HepG2 (cell line): Measurements from ENCODE around the gene TOX4. TPM values are rescaled to one million over a fixed set of nuclear protein-coding genes. Genes with fewer than 3 reads are reported as not detected.

ENCODE experiments used
- AHR ChIP-seq: IDR thresholded peaks from 2 replicates; pipeline ENCODE4 v1.6.1; 2018; ENCODE audit warnings: missing genetic modification reagents, missing compliant biosample characterization
- ARNT2 ChIP-seq: sonication (generic); formaldehyde crosslinking; IDR thresholded peaks from 2 replicates; pipeline ENCODE4 v1.8.0; 2022; ENCODE audit warnings: mild to moderate bottlenecking, low read depth, missing genetic modification reagents, moderate library complexity
- BCL3 ChIP-seq: sonication (generic); formaldehyde crosslinking; IDR thresholded peaks from 2 replicates; pipeline ENCODE4 v1.5.1; 2020; ENCODE audit warnings: mild to moderate bottlenecking, missing genetic modification reagents, moderate library complexity
- DRAP1 ChIP-seq: IDR thresholded peaks from 2 replicates; pipeline ENCODE4 v1.6.1; 2016; ENCODE audit warnings: missing genetic modification reagents, missing compliant biosample characterization
- E2F5 ChIP-seq: sonication (generic); formaldehyde crosslinking; conservative IDR thresholded peaks from 2 replicates; pipeline ENCODE4 v1.4.0; 2020; ENCODE audit warnings: missing genetic modification reagents
- GRHL1 ChIP-seq: sonication (generic); formaldehyde crosslinking; conservative IDR thresholded peaks from 2 replicates; pipeline ENCODE4 v1.8.0; 2022; ENCODE audit warnings: missing genetic modification reagents
- GTF2F1 ChIP-seq: fragments of 150-350 bp; IDR thresholded peaks from 2 replicates; pipeline ENCODE4 v1.6.1; 2014; ENCODE audit warnings: low read length
- GTF3A ChIP-seq: sonication (generic); formaldehyde crosslinking; conservative IDR thresholded peaks from 2 replicates; pipeline ENCODE4 v1.4.0; 2020; ENCODE audit warnings: mild to moderate bottlenecking, missing genetic modification reagents
- HBP1 ChIP-seq: IDR thresholded peaks from 2 replicates; pipeline ENCODE4 v1.6.1; 2016; ENCODE audit warnings: low read depth, control low read depth
- HES4 ChIP-seq: sonication (generic); formaldehyde crosslinking; IDR thresholded peaks from 2 replicates; pipeline ENCODE4 v1.9.0; 2021; ENCODE audit warnings: mild to moderate bottlenecking, missing genetic modification reagents, borderline replicate concordance
- HNRNPH1 ChIP-seq: fragments of 200-400 bp; formaldehyde crosslinking; optimal IDR thresholded peaks from 2 replicates; pipeline ENCODE3; 2017; ENCODE audit warnings: mild to moderate bottlenecking, low read depth, low read length
- NFYC ChIP-seq: IDR thresholded peaks from 2 replicates; pipeline ENCODE4 v1.6.1; 2016; ENCODE audit warnings: missing genetic modification reagents, missing compliant biosample characterization
- NR1H2 ChIP-seq: sonication (generic); formaldehyde crosslinking; IDR thresholded peaks from 2 replicates; pipeline ENCODE4 v1.8.1; 2022; ENCODE audit warnings: low read depth, missing genetic modification reagents, borderline replicate concordance
- TCF7L2 ChIP-seq: IDR thresholded peaks from 2 replicates; pipeline ENCODE4 v1.6.1; 2011; ENCODE audit warnings: mild to moderate bottlenecking, low read depth, low read length, moderate library complexity
- TFDP2 ChIP-seq: sonication (generic); formaldehyde crosslinking; IDR thresholded peaks from 2 replicates; pipeline ENCODE4 v1.4.0; 2020; ENCODE audit warnings: missing genetic modification reagents
- ZNF207 ChIP-seq: fragments of 450-650 bp; IDR thresholded peaks from 2 replicates; pipeline ENCODE4 v1.6.1; 2016; ENCODE audit warnings: antibody characterized with exemption, borderline replicate concordance
- ZNF235 ChIP-seq: sonication (generic); formaldehyde crosslinking; IDR thresholded peaks from 2 replicates; pipeline ENCODE4 v1.8.1; 2023; ENCODE audit warnings: mild to moderate bottlenecking, missing genetic modification reagents, borderline replicate concordance
- ZNF263 ChIP-seq: sonication (generic); formaldehyde crosslinking; IDR thresholded peaks from 2 replicates; pipeline ENCODE4 v1.4.0; 2020; ENCODE audit warnings: missing genetic modification reagents
- ZNF296 ChIP-seq: sonication (generic); formaldehyde crosslinking; conservative IDR thresholded peaks from 2 replicates; pipeline ENCODE4 v1.5.0; 2020; ENCODE audit warnings: mild to moderate bottlenecking, missing genetic modification reagents
- ZNF776 ChIP-seq: sonication (generic); formaldehyde crosslinking; IDR thresholded peaks from 2 replicates; pipeline ENCODE4 v1.4.0; 2020; ENCODE audit warnings: mild to moderate bottlenecking, missing genetic modification reagents
- ZSCAN29 ChIP-seq: sonication (generic); formaldehyde crosslinking; conservative IDR thresholded peaks from 2 replicates; pipeline ENCODE4 v1.4.0; 2020; ENCODE audit warnings: mild to moderate bottlenecking, missing genetic modification reagents
- ZSCAN5A ChIP-seq: sonication (generic); formaldehyde crosslinking; IDR thresholded peaks from 2 replicates; pipeline ENCODE4 v1.8.0; 2022; ENCODE audit warnings: mild to moderate bottlenecking, missing genetic modification reagents, borderline replicate concordance
- polyA plus RNA-seq, 8 experiments: library from polyadenylated mRNA; depleted of rRNA in 3 of 8; stranded (reverse) in 7 of 8; unstranded in 1 of 8; fragments of >200 nt; fragmentation: Illumina TruSeq in 4 of 8; extraction: Trizol in 4 of 8; gene quantifications; 2 replicates each; pipeline versions ENCODE4 v1.2.1 to v1.2.3, GENCODE V29; 2011 to 2016; ENCODE audit warnings: low read depth in 4 of 8, missing spikeins in 1 of 8, mixed read lengths in 1 of 8; ENCODE audit not compliant: insufficient read depth in 1 of 8
- total RNA-seq, 5 experiments: library from RNA; depleted of rRNA; stranded (reverse); fragments of >200 nt; fragmentation: Illumina TruSeq; extraction: Trizol; gene quantifications; 2 replicates each; pipeline ENCODE4 v1.2.3, GENCODE V29; 2016; ENCODE audit warnings: low read depth in 1 of 5

TOX4 gene
- total and polyA plus RNA-seq, 2 of the 13 experiments (the other 11 are each of a cell fraction or from before 2014, with no cell fraction given), result 71.8 to 163 TPM

GRCh38 chr14:21525962-21526671 lies 49.1 kb downstream of the TOX4 start, which contains the start of gene SALL2 (continued):
- TF ChIP-seq BCL3 (CRISPR knock-in tag), result no peak
- no peak for TF ChIP-seq GTF3A
- TF ChIP-seq ZSCAN5A (CRISPR knock-in tag), result no peak
- TF ChIP-seq HBP1 (CRISPR knock-in tag), result no peak
- no peak for TF ChIP-seq E2F5 (CRISPR knock-in tag)
- TF ChIP-seq ZSCAN29 (CRISPR knock-in tag), result no peak
- TF ChIP-seq ZNF263 (CRISPR knock-in tag), result peak; percentile 93
- no peak for TF ChIP-seq GRHL1
- TF ChIP-seq ARNT2 (CRISPR knock-in tag), result no peak; the same call in 1 of the 2 replicates
- TF ChIP-seq ZNF207, result no peak
- TF ChIP-seq NFYC, result no peak
- TF ChIP-seq NR1H2 (CRISPR knock-in tag), result no peak
- TF ChIP-seq HNRNPH1, result no peak
- no peak for TF ChIP-seq ZNF235 (CRISPR knock-in tag)
- no peak for TF ChIP-seq ZNF296 (CRISPR knock-in tag)
- no peak for TF ChIP-seq ZNF776 (CRISPR knock-in tag)
- 0 out of 2 replicates have a peak, but pooled peaks have one; percentile 26 for TF ChIP-seq DRAP1 (CRISPR knock-in tag)
- TF ChIP-seq TCF7L2, result no peak
- no peak for TF ChIP-seq HES4 (CRISPR knock-in tag)
- TF ChIP-seq TFDP2 (CRISPR knock-in tag), result peak; percentile 60
- TF ChIP-seq AHR, result no peak
- no peak for TF ChIP-seq GTF2F1
